K562 (cell line): ENCODE data around the gene THBS1. TPM values are rescaled to one million over a fixed set of nuclear protein-coding genes. Genes with fewer than 3 reads are reported as not detected.

Experiments used
- ATAC-seq: fragments of 200-7000 bp; cut with Tn5 transposase; 3 replicates; pipeline ENCODE4 v1.9.1; 2020; ENCODE audit warnings: moderate library complexity
- BruUV-seq: library from RNA; stranded (reverse); fragments of 400-500 nt; replicated peaks from 2 replicates; lab custom pipeline; 2021; lab: Mats Ljungman, UMichigan
- CTCF ChIA-PET: fragments of 300-600 bp; formaldehyde crosslinking; extraction: SDS; loops from one replicate; lab custom pipeline; 2021; ENCODE audit warnings: low intra/inter-chr PET ratio; lab: Yijun Ruan, JAX
- POLR2A ChIA-PET: fragments of 300-600, 350-650 bp; sonication (Branson Sonifier 250); formaldehyde crosslinking; extraction: SDS; loops from one replicate; lab custom pipeline; 2021; ENCODE audit warnings: antibody characterized with exemption, inconsistent platforms; lab: Yijun Ruan, JAX
- DNase-seq, 4 experiments: peaks; one replicate each; pipeline versions ENCODE4 v3.0.0 to v3.0.0-alpha.2; 2011 to 2018; ENCODE audit warnings: low spot score in 3 of 4, mixed read lengths in 3 of 4; ENCODE audit errors: extremely low read depth in 1 of 4
- FAIRE-seq: peaks from 2 replicates; lab custom pipeline; 2011; peaks lifted over from hg19 to GRCh38; lab: Jason Lieb, UNC
- H2AFZ ChIP-seq: 2 replicates; pipeline ENCODE4 v1.6.0; 2011; ENCODE audit warnings: low read depth, low read length, control low read depth, inconsistent platforms
- H3K27ac ChIP-seq: fragments of 200-600 bp; 3 replicates; pipeline ENCODE4 v1.8.0; 2011; ENCODE audit warnings: low read depth, mild to moderate bottlenecking, control low read depth, inconsistent platforms, low read length, moderate library complexity, mixed read lengths; ENCODE audit errors: extremely low read depth
- H3K27me3 ChIP-seq, 2 experiments: fragments of 300-600 bp in 1 of 2; 2 replicates in 1 of 2; 3 replicates in 1 of 2; pipeline versions ENCODE4 v1.6.0 to v1.8.0; 2011; ENCODE audit warnings: inconsistent platforms in 2 of 2, low read length in 2 of 2, mild to moderate bottlenecking in 1 of 2, mixed read lengths in 1 of 2, moderate library complexity in 1 of 2; ENCODE audit not compliant: control insufficient read depth in 2 of 2, insufficient read depth in 2 of 2
- H3K36me3 ChIP-seq: fragments of 300-600 bp; 3 replicates; pipeline ENCODE4 v1.8.0; 2011; ENCODE audit warnings: mild to moderate bottlenecking, low read length, inconsistent platforms; ENCODE audit not compliant: control insufficient read depth, insufficient read depth
- H3K4me1 ChIP-seq, 2 experiments: fragments of 200-600 bp in 1 of 2; replicated peaks in 1 of 2; 2 replicates in 1 of 2; 3 replicates in 1 of 2; pipeline versions ENCODE4 v1.5.1 to v1.8.0; 2011; ENCODE audit warnings: inconsistent platforms in 2 of 2, low read length in 2 of 2, mild to moderate bottlenecking in 1 of 2, mixed read lengths in 1 of 2, moderate library complexity in 1 of 2; ENCODE audit not compliant: control insufficient read depth in 2 of 2, insufficient read depth in 2 of 2
- H3K4me2 ChIP-seq: 2 replicates; pipeline ENCODE4 v1.6.1; 2011; ENCODE audit warnings: low read length, control low read depth, inconsistent platforms, mixed read lengths; ENCODE audit not compliant: insufficient read depth
- H3K4me3 ChIP-seq: fragments of 200-600 bp; sonication (generic), shearing (Covaris generic); 2 replicates; pipeline ENCODE4 v1.5.1; 2016; ENCODE audit warnings: control low read depth, inconsistent platforms
- H3K79me2 ChIP-seq: fragments of 200-600 bp; 3 replicates; pipeline ENCODE4 v1.8.0; 2011; ENCODE audit warnings: low read length, inconsistent platforms; ENCODE audit not compliant: control insufficient read depth, insufficient read depth
- H3K9ac ChIP-seq, 2 experiments: 2 replicates each; pipeline versions ENCODE4 v1.6.0 to v1.6.1; 2011; ENCODE audit warnings: low read depth in 2 of 2, low read length in 2 of 2, control low read depth in 1 of 2, inconsistent platforms in 1 of 2, mild to moderate bottlenecking in 1 of 2, mixed read lengths in 1 of 2; ENCODE audit not compliant: insufficient read depth in 1 of 2
- H3K9me1 ChIP-seq: one replicate; pipeline ENCODE4 v1.6.0; 2011; ENCODE audit warnings: inconsistent platforms, mild to moderate bottlenecking, low read length, moderate library complexity; ENCODE audit not compliant: control insufficient read depth, insufficient read depth
- H3K9me3 ChIP-seq: replicated peaks from 2 replicates; pipeline ENCODE4 v1.5.1; 2011; ENCODE audit warnings: low read depth, low read length, inconsistent platforms; ENCODE audit not compliant: control insufficient read depth, insufficient read depth
- H4K20me1 ChIP-seq: replicated peaks from 2 replicates; pipeline ENCODE4 v1.6.1; 2011; ENCODE audit warnings: low read length, inconsistent platforms, mixed read lengths; ENCODE audit not compliant: control insufficient read depth, insufficient read depth
- CTBP1 ChIP-seq: fragments of 450-650 bp; IDR thresholded peaks from 2 replicates; pipeline ENCODE4 v1.6.1; 2016; ENCODE audit warnings: borderline replicate concordance
- FOXJ3 ChIP-seq: sonication (generic); formaldehyde crosslinking; IDR thresholded peaks from 2 replicates; pipeline ENCODE4 v1.4.0; 2020; ENCODE audit warnings: mild to moderate bottlenecking, missing genetic modification reagents
- WGBS: fragments of 100-300 bp; shearing (Covaris generic); methylation state at CpG from one replicate; pipeline ENCODE4 v1.1.6; 2016; ENCODE audit warnings: low coverage, mixed read lengths; ENCODE audit not compliant: insufficient coverage; ENCODE audit errors: missing lambda C conversion rate; 5-methylcytosine and 5-hydroxymethylcytosine counted together
- in situ Hi-C: fragments of 300-500 bp; cut with MboI; formaldehyde crosslinking; loops from 4 replicates; pipeline ENCODE4 v1.15.0; 2018; ENCODE audit warnings: inconsistent platforms, mixed read lengths
- intact Hi-C: fragments of 100-400 bp; cut with micrococcal nuclease; formaldehyde crosslinking; loops from 2 replicates; pipeline ENCODE4 v1.14.2; 2022
- polyA plus RNA-seq, 8 experiments: library from polyadenylated mRNA; depleted of rRNA in 4 of 8; stranded (reverse) in 5 of 8; unstranded in 3 of 8; fragments of >200 nt; fragmentation: Nextera tagmentation in 2 of 8; fragmentation: Illumina TruSeq in 1 of 8; extraction: Ambion mirVana in 2 of 8; extraction: Trizol in 1 of 8; gene quantifications; 2 replicates each; pipeline versions ENCODE4 v1.2.1 to v1.2.3, GENCODE V29; 2011 to 2014; ENCODE audit warnings: inconsistent platforms in 1 of 8, missing spikeins in 1 of 8
- total RNA-seq, 7 experiments: library from RNA; depleted of rRNA in 6 of 7; stranded (reverse); fragments of >200 nt in 6 of 7; fragmentation: Illumina TruSeq in 2 of 7; extraction: Trizol in 2 of 7; gene quantifications; 2 replicates each; pipeline versions ENCODE4 v1.2.1 to v1.2.3, GENCODE V29; 2011 to 2021; ENCODE audit warnings: low replicate concordance in 1 of 7
- TF ChIP-seq, protein P1 (sequence below), 2 experiments: IDR thresholded peaks; 2 replicates each; pipeline ENCODE4 v1.6.1; 2011; ENCODE audit warnings: borderline replicate concordance in 1 of 2, control low read depth in 1 of 2, low read depth in 1 of 2, low read length in 1 of 2, mild to moderate bottlenecking in 1 of 2, mixed read lengths in 1 of 2, moderate library complexity in 1 of 2; ENCODE audit not compliant: insufficient read depth in 1 of 2, insufficient read length in 1 of 2, poor library complexity in 1 of 2, severe bottlenecking in 1 of 2; ENCODE audit errors: extremely low read depth in 1 of 2

Gene THBS1
- total and polyA plus RNA-seq, 9 of the 15 experiments (the other 6 are each of a cell fraction or from before 2014, with no cell fraction given) = 0.04 to 1.3 (median 0.40) TPM

DNA sequence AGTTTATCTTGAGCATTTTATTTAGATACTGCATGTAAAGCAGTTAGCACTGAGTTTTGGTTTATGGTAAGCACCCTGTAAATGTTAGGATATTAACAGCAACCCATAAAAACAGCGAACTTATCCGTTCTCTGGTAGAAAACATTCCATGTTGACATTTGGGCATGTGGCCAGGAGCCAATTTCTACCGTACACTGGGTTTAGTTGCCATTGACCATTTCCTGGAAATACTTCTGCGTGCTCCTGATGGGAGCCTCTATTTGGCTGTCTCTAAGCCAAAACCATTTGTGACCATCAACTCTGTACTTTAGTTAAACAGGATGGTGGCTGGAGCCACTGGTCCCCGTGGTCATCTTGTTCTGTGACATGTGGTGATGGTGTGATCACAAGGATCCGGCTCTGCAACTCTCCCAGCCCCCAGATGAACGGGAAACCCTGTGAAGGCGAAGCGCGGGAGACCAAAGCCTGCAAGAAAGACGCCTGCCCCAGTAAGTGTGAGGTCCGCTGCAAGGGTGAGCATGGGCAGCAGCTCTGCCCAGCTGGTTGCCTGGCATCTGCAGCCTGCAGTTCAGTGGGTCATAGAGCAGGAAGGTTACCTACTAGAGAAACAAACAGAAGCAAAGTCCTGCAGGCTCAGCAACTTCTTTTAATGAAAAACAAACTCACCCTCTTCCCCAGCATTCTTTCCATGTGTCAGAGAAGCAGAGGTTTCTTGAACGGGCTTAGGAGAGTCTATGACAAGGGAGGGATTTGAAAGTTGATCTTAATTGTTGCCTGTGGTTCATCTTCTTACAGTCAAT, 7.1 kb downstream of the THBS1 start:
- Histone ChIP-seq H3K4me2 (no peak overlapping the region), H3K4me3 (no peak overlapping the region), H3K36me3 (no peaks in the 10 kb centered on the region), H3K9ac (no peak overlapping the region), H3K27ac (no peak overlapping the region), H3K9me1 (no peaks in the 10 kb centered on the region), H3K4me1 (no peaks in the 10 kb centered on the region; a peak in 1 of 5 replicates), H4K20me1 (no peaks in the 10 kb centered on the region), H2AFZ (no peak overlapping the region), H3K79me2 (no peaks in the 10 kb centered on the region), H3K27me3 (peaks cover 34 to 64% of the 10 kb centered on the region in 2 experiments), H3K9me3 (no peaks in the 10 kb centered on the region)
- ATAC-seq (no peak), FAIRE-seq (no peak), DNase-seq (no peak)
- TF ChIP-seq CTBP1 = no peak
- TF ChIP-seq, protein P1, sequence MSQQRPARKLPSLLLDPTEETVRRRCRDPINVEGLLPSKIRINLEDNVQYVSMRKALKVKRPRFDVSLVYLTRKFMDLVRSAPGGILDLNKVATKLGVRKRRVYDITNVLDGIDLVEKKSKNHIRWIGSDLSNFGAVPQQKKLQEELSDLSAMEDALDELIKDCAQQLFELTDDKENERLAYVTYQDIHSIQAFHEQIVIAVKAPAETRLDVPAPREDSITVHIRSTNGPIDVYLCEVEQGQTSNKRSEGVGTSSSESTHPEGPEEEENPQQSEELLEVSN (IDR thresholded peaks at IDR 0.05; ENCODE audit: borderline replicate concordance in 1 of 2, extremely low read depth in 1 of 2, insufficient read depth in 1 of 2, insufficient read length in 1 of 2, low read depth in 1 of 2, low read length in 1 of 2, poor library complexity in 1 of 2, severe bottlenecking in 1 of 2) = peak in 1 of 2 experiments; percentile 21
- no peak for TF ChIP-seq FOXJ3
- intact Hi-C loops = loop anchor here (10.0 kb wide), 2 partner anchors 193 to 883 kb away; no protein-coding TSS in a partner anchor
- BruUV-seq = no TSS peak
- POLR2A ChIA-PET = no interaction called here
- CTCF ChIA-PET = no interaction called here
- in situ Hi-C loops = loop anchor here (25.0 kb wide), 1 partner anchor 776 kb away; no protein-coding TSS in a partner anchor
- WGBS = 4% methylated on average over 13 of the region's 13 CpGs
